ENCODE results near the gene NOP53. TPM values are rescaled to one million over a fixed set of nuclear protein-coding genes. Genes with fewer than 3 reads are reported as not detected.
A peak's percentile ranks its signal among the peaks of the same experiment; 100 is the strongest.

NOP53 gene
- total and polyA plus RNA-seq, 2 experiments from 2014 or later: 167 to 192 TPM

DNA sequence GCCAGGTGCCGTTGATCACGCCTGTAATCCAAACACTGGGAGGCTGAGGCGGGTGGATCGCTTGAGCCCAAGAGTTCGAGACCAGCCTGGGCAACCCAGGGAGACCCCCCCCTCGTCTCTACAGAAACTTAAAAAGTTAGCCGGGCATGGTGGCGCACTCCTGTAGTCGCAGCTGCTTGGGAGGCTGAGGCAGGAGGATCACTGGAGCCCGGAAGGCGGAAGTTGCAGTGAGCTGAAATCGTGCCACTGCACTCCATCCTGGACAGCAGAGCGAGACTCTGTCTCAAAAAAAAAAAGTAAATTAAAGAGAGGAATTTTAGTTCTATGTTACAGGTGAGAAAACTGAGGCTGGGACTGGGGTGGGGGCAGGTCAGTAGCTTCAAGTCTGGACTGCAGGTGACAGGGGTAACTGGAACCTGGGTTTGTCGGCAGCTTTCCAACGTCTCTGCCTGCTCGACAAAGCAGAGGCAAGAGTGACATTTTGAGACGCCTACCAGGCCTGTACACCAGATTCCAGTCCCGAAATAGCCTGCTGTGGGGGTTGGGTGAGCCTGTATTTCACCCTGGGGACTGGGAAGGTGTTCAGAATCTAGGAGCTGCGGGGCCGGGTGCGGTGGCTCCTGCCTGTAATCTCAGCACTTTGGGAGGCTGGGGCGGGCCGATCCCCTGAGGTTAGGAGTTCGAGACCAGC is 34.3 kb downstream of the NOP53 start (continued):
- TF ChIP-seq ZNF462 (CRISPR knock-in tag; IDR thresholded peaks at IDR 0.05): no peak
- no peak for TF ChIP-seq CREB1 (CRISPR knock-in tag; IDR thresholded peaks at IDR 0.05; ENCODE audit: low read depth)
- TF ChIP-seq ZNF331 (CRISPR knock-in tag; IDR thresholded peaks at IDR 0.05; ENCODE audit: low read depth): no peak

DNA sequence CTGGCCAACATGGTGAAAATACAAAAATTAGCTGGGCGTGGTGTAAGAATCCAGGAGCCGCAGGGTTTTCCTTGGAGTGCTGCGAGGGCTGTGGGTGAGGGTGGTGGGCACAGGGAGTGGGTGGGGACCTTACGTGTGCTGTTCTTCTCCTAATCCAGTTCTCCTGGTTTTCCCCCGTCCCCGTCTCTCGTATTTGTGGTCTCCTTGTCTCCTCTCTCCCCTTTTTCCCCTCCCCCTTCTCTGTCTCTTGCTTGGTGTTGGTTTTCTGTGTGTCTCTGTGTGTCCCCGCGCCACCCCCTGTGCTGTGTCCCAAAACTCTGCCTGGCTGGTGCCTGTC is 34.8 kb downstream of the NOP53 start:
- DNase-seq (ENCODE audit: low spot score): no peak
- peaks cover 15% of the 10 kb centered on the region for H3K4me1 Mint-ChIP-seq
- Histone ChIP-seq H3K27me3 (ENCODE audit: insufficient read depth) (no peaks in the 10 kb centered on the region), H3K36me3 (ENCODE audit: insufficient read depth) (peaks cover 16% of the 10 kb centered on the region; the same call in 1 of the 2 replicates), H3K4me3 (peak overlapping the region; percentile 98), H3F3A (replicated peaks; ENCODE audit: low read depth) (peaks cover 29% of the 10 kb centered on the region; the same call in 1 of the 2 replicates), H3K4me2 (peak overlapping the region; percentile 97), H3K9me2 (ENCODE audit: insufficient read depth) (no peaks in the 10 kb centered on the region), H4K20me1 (replicated peaks; ENCODE audit: insufficient read depth) (peaks cover 14% of the 10 kb centered on the region), H3K27ac (ENCODE audit: low read depth) (0 out of 2 replicates have a peak overlapping the region, but pooled peaks have one; percentile 19), H3K79me2 (replicated peaks; ENCODE audit: insufficient read depth) (peaks cover 33% of the 10 kb centered on the region), H2AFZ (no peak overlapping the region), H3K4me1 (ENCODE audit: insufficient read depth) (peaks cover 7% of the 10 kb centered on the region; the same call in 1 of the 2 replicates)
- H3K27ac Mint-ChIP-seq: peak overlapping the region; percentile 89
- ATAC-seq: no peak
- peaks cover 58% of the 10 kb centered on the region for H3K36me3 Mint-ChIP-seq (ENCODE audit: low read depth)
- peaks cover 23% of the 10 kb centered on the region for H3K27me3 Mint-ChIP-seq (ENCODE audit: insufficient read depth, low read depth, poor library complexity)
- H3K4me3 Mint-ChIP-seq: peak overlapping the region; percentile 90
- no peaks in the 10 kb centered on the region for H3K9me3 Mint-ChIP-seq
- TF ChIP-seq CREB1 (CRISPR knock-in tag; IDR thresholded peaks at IDR 0.05; ENCODE audit: low read depth) (no peak), STAT1 (IDR thresholded peaks at IDR 0.05; ENCODE audit: unreplicated experiment) (no peak), ZNF462 (CRISPR knock-in tag; IDR thresholded peaks at IDR 0.05) (no peak)
